Measurements from ENCODE around the gene CLIP2.
"Not testable (repeated sequence)": the region's sequence is repeated elsewhere in the genome, so short reads cannot be mapped to it uniquely, and the experiment has no call there.

CLIP2 gene

DNA sequence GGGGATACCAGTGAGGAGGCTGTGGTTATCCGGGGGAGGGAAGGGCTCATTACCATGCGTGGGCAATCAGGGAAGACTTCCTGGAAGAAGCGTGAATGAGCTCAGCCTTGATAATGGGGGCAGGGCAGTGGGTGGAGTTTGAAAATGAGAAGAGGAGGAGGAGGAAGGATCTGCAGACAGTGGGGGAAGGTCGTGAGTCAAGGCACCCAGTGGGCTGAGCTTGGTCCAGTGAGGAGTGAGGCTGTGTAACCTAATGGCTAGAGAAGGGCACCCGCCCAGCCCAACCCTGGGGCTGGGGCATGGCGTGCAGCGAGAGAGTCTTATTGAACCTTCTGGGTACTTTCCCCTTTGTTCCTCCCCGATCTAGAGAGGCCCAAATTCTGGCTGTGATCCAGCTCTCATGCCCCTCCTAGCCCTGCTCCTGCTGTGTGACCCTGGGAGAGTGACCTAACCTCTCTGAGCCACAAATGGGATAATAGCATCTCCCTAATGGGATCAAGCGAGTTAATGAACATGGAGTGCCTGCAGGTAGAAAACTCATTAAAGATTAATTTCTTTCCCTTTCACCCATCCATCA is 31.5 kb downstream of the CLIP2 start:
- TF ChIP-seq, protein P1, sequence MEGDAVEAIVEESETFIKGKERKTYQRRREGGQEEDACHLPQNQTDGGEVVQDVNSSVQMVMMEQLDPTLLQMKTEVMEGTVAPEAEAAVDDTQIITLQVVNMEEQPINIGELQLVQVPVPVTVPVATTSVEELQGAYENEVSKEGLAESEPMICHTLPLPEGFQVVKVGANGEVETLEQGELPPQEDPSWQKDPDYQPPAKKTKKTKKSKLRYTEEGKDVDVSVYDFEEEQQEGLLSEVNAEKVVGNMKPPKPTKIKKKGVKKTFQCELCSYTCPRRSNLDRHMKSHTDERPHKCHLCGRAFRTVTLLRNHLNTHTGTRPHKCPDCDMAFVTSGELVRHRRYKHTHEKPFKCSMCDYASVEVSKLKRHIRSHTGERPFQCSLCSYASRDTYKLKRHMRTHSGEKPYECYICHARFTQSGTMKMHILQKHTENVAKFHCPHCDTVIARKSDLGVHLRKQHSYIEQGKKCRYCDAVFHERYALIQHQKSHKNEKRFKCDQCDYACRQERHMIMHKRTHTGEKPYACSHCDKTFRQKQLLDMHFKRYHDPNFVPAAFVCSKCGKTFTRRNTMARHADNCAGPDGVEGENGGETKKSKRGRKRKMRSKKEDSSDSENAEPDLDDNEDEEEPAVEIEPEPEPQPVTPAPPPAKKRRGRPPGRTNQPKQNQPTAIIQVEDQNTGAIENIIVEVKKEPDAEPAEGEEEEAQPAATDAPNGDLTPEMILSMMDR (IDR thresholded peaks at IDR 0.05; ENCODE audit: low read depth, low read length, missing control alignments): no peak
- DNase-seq (ENCODE audit: extremely low read depth, low read depth): no peak

DNA sequence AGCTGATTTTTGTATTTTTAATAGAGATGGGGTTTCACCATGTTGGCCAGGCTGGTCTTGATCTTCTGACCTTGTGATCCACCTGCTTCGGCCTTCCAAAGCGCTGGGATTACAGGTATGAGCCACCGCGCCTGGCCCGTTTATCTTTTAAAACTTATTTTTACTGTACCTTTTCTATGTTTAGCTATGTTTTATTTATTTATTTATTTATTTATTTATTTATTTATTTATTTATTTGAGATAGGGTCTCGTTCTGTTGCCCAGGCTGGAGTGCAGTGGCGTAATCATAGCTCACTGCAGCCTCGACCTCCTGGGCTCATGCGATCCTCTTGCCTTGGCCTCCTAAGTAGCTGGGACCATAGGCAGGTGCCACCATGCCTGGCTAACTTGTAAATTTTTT is 33.7 kb downstream of the CLIP2 start:
- not testable (repeated sequence) for DNase-seq (ENCODE audit: extremely low read depth, low read depth); H3K4me3 ChIP-seq (replicated peaks; ENCODE audit: low read depth, low read length)

More for the DNA sequence above, 31.5 kb downstream of the CLIP2 start:
- H3K4me3 ChIP-seq (replicated peaks; ENCODE audit: low read depth, low read length): no peak overlapping the region

DNA sequence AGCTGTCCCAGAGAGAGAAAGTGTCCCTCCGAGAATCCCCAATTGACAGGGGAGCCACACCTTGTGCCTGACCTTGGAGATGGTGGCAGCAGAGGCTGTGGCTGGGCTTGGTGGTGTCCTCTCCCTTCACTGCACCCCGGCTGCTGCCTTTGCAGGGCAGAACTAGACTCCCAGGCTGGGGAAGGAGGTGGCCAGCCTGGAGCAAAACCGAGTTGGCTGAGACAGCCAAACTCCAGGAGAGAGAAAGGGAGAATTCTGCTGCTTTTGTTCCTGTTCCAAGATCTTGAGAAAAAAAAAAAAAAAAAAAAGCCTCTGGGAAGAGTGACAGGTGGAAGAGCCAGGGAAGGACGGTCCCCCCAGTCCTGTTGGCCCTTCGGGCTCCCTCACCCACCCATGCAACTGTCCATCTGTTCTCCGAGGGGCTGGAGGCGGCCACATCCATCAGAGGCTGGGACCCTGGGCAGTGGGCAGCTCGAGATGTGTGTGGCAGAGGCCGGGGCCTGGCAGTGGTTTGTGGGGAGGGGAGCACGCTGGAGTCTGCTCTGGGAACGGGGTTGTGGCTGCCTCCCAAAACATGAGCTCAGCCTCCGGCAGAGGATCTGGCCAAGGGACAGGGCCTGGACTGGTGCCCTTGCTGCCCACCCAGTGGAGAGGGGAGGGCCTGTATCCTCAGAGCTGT is 35.5 kb downstream of the CLIP2 start:
- DNase-seq (ENCODE audit: extremely low read depth, low read depth): no peak
- no peak overlapping the region for H3K4me3 ChIP-seq (replicated peaks; ENCODE audit: low read depth, low read length)
- TF ChIP-seq, protein P1 (IDR thresholded peaks at IDR 0.05; ENCODE audit: low read depth, low read length, missing control alignments): no peak

DNA sequence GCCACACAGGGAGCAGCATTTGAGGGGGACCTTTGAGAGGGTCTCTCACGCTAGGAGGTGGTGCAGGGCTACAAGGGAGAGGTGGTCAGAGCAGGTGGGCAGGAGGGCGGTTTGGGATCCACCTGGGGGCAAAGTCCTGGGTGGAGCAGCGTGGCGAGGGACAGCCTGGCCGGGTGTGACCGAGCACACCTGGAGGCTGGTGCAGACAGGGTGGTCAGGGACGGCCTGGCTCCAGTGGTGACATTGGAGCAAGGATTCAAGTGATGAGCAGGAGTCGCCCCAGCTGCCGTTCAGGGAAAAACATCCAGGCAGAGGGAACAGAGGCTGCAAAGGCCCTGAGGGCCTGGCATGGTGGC is 36.0 kb downstream of the CLIP2 start:
- TF ChIP-seq, protein P1 (IDR thresholded peaks at IDR 0.05; ENCODE audit: low read depth, low read length, missing control alignments): no peak
- H3K4me3 ChIP-seq (replicated peaks; ENCODE audit: low read depth, low read length): no peak overlapping the region
- DNase-seq (ENCODE audit: extremely low read depth, low read depth): no peak

DNA sequence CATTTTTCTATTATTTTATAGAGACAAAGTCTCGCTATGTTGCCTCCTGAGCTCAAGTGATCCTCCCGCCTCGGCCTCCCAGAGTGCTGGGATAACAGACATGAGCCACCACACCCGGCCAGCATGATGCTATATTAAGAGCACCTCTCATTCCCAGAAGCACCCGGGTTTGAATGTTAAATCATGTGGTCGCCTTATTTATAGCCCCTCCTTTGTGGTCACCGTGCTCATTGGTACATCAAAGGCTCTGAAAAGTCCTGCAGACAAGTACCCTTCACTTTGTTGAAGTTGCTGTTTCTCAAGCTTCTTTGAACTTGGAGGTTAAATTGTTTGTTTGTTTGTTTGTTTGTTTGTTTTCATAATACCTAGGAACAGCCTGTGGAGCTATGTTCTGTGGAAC is 40.0 kb downstream of the CLIP2 start:
- TF ChIP-seq, protein P1 (IDR thresholded peaks at IDR 0.05; ENCODE audit: low read depth, low read length, missing control alignments): no peak
- DNase-seq (ENCODE audit: extremely low read depth, low read depth): no peak
- no peak overlapping the region for H3K4me3 ChIP-seq (replicated peaks; ENCODE audit: low read depth, low read length)

DNA sequence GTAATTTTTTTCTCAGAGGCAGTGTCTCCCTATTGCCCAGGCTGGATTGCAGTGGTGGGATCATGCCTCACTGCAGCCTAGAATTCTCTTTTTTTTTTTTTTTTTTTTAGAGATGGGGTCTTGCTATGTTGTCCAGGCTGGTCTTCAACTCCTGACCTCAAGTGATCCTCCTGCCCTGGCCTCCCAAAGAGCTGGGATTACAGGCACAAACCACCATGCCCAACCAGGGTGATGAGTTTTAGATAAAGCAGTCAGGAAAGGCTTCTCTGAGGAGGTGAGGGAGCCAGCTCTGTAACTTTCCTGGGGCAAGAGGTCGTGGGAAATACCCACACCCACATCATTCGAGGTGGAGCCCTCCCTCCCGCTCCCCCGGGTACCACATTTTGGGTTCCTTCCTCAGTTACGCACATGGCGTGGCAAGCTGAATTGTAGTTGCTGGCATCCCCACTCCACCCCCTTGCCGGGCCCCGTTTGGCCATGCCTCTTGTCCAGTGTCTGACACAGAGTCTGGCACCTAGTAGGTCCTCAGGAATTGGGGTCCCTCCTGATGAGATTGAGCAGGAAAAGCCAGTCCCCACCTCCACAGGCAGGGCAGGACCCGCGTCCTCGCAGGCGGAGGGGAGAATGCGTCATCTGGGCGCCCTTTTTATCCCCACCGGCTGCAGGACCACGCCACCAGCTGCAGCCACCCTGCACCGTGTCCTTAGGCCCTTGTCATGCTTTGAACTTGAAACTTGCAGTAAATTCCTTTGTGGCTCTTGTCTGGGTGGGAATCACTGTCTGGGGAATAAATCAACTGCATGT is 43.4 kb downstream of the CLIP2 start:
- no peak overlapping the region for H3K4me3 ChIP-seq (replicated peaks; ENCODE audit: low read depth, low read length)
- TF ChIP-seq, protein P1 (IDR thresholded peaks at IDR 0.05; ENCODE audit: low read depth, low read length, missing control alignments): no peak

DNA sequence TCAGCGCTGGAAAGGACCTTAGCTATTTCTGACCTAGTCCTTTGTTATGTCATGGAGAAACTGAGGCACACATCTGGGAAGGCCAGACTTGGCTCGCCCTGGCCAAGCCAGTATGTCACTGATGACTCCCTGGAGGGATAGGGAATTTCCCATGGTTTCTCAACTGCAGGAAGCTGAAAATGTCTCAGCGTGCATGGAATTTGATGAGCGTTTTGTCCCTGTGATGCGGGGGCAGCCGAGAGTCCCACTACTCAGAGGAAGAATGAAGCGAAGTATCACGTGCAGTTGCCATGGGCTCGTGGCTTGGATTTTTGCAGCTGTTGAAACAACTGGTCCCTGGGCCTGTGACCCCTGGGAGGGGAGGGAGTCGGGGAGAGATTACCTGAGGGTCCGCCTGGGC is 44.8 kb downstream of the CLIP2 start:
- DNase-seq (ENCODE audit: extremely low read depth, low read depth): no peak
- TF ChIP-seq, protein P1 (IDR thresholded peaks at IDR 0.05; ENCODE audit: low read depth, low read length, missing control alignments): no peak
- H3K4me3 ChIP-seq (replicated peaks; ENCODE audit: low read depth, low read length): no peak overlapping the region

More for the DNA sequence above, 43.4 kb downstream of the CLIP2 start:
- DNase-seq (ENCODE audit: extremely low read depth, low read depth): no peak
